PC-9 (cell line): ENCODE results near the gene ZNF214.

Experiments used
- CTCF ChIP-seq: fragments of 200-600 bp; sonication (generic); conservative IDR thresholded peaks from 2 replicates; pipeline ENCODE4 v1.6.1; 2017; ENCODE audit warnings: mixed run types, antibody characterized with exemption, mild to moderate bottlenecking, moderate library complexity
- EZH2 ChIP-seq: fragments of 200-600 bp; sonication (generic); IDR thresholded peaks from 2 replicates; pipeline ENCODE4 v1.8.0; 2017; ENCODE audit warnings: antibody characterized with exemption, low read depth

DNA sequence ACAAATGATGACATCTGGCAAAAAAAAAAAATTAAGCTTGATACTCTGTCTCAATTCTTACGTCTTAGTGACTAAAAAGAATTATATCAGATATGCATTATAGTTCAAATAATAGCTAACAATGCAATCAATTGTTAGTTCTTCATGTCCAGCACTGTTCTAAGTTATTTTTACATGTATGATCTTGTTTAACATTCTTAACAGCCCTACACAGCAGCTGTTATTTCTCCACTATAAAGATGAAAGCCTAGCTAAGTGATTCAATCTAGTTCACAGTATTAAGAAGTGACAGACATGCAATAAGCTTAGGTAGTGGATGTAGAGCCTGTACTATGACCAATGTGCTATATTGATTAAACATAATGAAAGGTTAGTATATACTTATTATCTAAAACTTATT, 4.1 kb downstream of the ZNF214 start:
- TF ChIP-seq CTCF (no peak), EZH2 (no peak)
